ENCODE measurements around the gene MTAP. TPM values are rescaled to one million over a fixed set of nuclear protein-coding genes. Genes with fewer than 3 reads are reported as not detected.
"Not testable (repeated sequence)": the region's sequence is repeated elsewhere in the genome, so short reads cannot be mapped to it uniquely, and the experiment has no call there.

The MTAP gene
- polyA plus RNA-seq, 12 donors: 21.2 to 55.2 (median 28.1) TPM; not detected in 1

GRCh38 chr9:21906213-21906612 lies 103.8 kb downstream of the MTAP start:
- DNase-seq: no peak

- no peak for DNase-seq
These were observed 104.4 kb downstream of the MTAP start for GRCh38 chr9:21906881-21907280.

GRCh38 chr9:21919377-21920362 lies 117.2 kb downstream of the MTAP start:
- DNase-seq: peak; percentile 1

GRCh38 chr9:21923694-21924093 lies 121.3 kb downstream of the MTAP start:
- no peak for DNase-seq

- DNase-seq: no peak
These were observed 125.3 kb downstream of the MTAP start for GRCh38 chr9:21927752-21928151.

- no peak for DNase-seq
These were observed 129.0 kb downstream of the MTAP start for GRCh38 chr9:21931428-21931827.

- DNase-seq: no peak
These were observed 130.8 kb downstream of the MTAP start for GRCh38 chr9:21933281-21933680.

- DNase-seq: no peak
These were observed 131.4 kb downstream of the MTAP start for GRCh38 chr9:21933865-21934264.

- DNase-seq: no peak
These were observed 133.2 kb downstream of the MTAP start for GRCh38 chr9:21935631-21936030.

GRCh38 chr9:21936161-21936560 lies 133.7 kb downstream of the MTAP start:
- no peak for DNase-seq

GRCh38 chr9:21941337-21941995 lies 139.0 kb downstream of the MTAP start:
- DNase-seq: no peak

- no peak for DNase-seq
These were observed 141.0 kb downstream of the MTAP start for GRCh38 chr9:21943464-21943863.

- DNase-seq: no peak
These were observed 143.2 kb downstream of the MTAP start for GRCh38 chr9:21945606-21946005.

- DNase-seq: no peak
These were observed 156.4 kb downstream of the MTAP start for GRCh38 chr9:21958833-21959232.

GRCh38 chr9:21959268-21959667 lies 156.8 kb downstream of the MTAP start:
- DNase-seq: not testable (repeated sequence)

- no peak for DNase-seq
These were observed 159.1 kb downstream of the MTAP start for GRCh38 chr9:21961569-21961968.

GRCh38 chr9:21964925-21965385 lies 162.5 kb downstream of the MTAP start:
- no peak for DNase-seq

- DNase-seq: no peak
These were observed 163.0 kb downstream of the MTAP start for GRCh38 chr9:21965401-21965951.

GRCh38 chr9:21966140-21966851 lies 163.9 kb downstream of the MTAP start:
- DNase-seq: no peak

GRCh38 chr9:21967169-21967568 lies 164.7 kb downstream of the MTAP start:
- DNase-seq: no peak

- DNase-seq: no peak
These were observed 165.3 kb downstream of the MTAP start for GRCh38 chr9:21967702-21968101.
